Kidney (tissue), 14 donors: ENCODE measurements around the gene DNAJB6. TPM values are rescaled to one million over a fixed set of nuclear protein-coding genes. Genes with fewer than 3 reads are reported as not detected.

ENCODE experiments used
- DNase-seq, 5 donors: peaks; one replicate each; pipeline ENCODE4 v3.0.0-alpha.2; 2013 to 2020
- FAIRE-seq: peaks from 2 replicates; lab custom pipeline; 2012; peaks lifted over from hg19 to GRCh38; lab: Jason Lieb, UNC
- H3K27ac ChIP-seq, 2 donors: one replicate each; pipeline ENCODE4 v1.7.0; 2013; ENCODE audit warnings: low read depth in 2 of 2, low read length in 2 of 2, inconsistent platforms in 1 of 2
- H3K27me3 ChIP-seq: one replicate; pipeline ENCODE4 v1.7.1; 2013; ENCODE audit warnings: low read length, inconsistent platforms; ENCODE audit not compliant: control insufficient read depth, insufficient read depth
- H3K36me3 ChIP-seq, 3 donors: one replicate each; pipeline versions ENCODE4 v1.7.0 to v1.7.1; 2013; ENCODE audit warnings: low read length in 3 of 3, control low read depth in 1 of 3, inconsistent platforms in 1 of 3; ENCODE audit not compliant: insufficient read depth in 3 of 3, control insufficient read depth in 2 of 3
- H3K4me1 ChIP-seq, 3 donors: one replicate each; pipeline versions ENCODE4 v1.7.0 to v1.7.1; 2013; ENCODE audit warnings: low read length in 3 of 3, inconsistent platforms in 1 of 3, low read depth in 1 of 3; ENCODE audit not compliant: control insufficient read depth in 2 of 3, insufficient read depth in 2 of 3
- H3K4me3 ChIP-seq, 3 donors: one replicate each; pipeline versions ENCODE4 v1.7.0 to v1.8.1; 2013; ENCODE audit warnings: low read length in 3 of 3, control low read depth in 1 of 3, inconsistent platforms in 1 of 3
- H3K9ac ChIP-seq, 3 donors: one replicate each; pipeline versions ENCODE4 v1.7.0 to v1.7.1; 2013; ENCODE audit warnings: low read length in 3 of 3, control low read depth in 1 of 3, inconsistent platforms in 1 of 3
- H3K9me3 ChIP-seq, 3 donors: one replicate each; pipeline versions ENCODE4 v1.7.0 to v1.7.1; 2013; ENCODE audit warnings: low read length in 3 of 3, control low read depth in 1 of 3, inconsistent platforms in 1 of 3; ENCODE audit not compliant: control insufficient read depth in 2 of 3, insufficient read depth in 1 of 3
- CTCF ChIP-seq: IDR thresholded peaks from 3 replicates; pipeline ENCODE4 v1.5.1; 2012; ENCODE audit warnings: mild to moderate bottlenecking, moderate library complexity, borderline replicate concordance; ENCODE audit not compliant: insufficient read depth; ENCODE audit errors: extremely low read depth
- intact Hi-C: fragments of 100-400 bp; cut with DNase I; formaldehyde crosslinking; loops from one replicate; pipeline ENCODE4 v1.11.1; 2022
- polyA plus RNA-seq: library from polyadenylated mRNA; stranded (reverse); fragments of 350-450 nt; fragmentation: Illumina TruSeq; extraction: RNeasy Lipid Tissue Mini Kit (QIAGEN cat#74804); gene quantifications from one replicate; pipeline ENCODE4 v1.2.3, GENCODE V29; 2014; ENCODE audit warnings: low read depth, low replicate concordance; ENCODE audit not compliant: insufficient read depth
- total RNA-seq: library from RNA; stranded (reverse); fragmentation: NEBNext Ultra II Directional; extraction: Animal tissue kit (Norgen Biotek cat#: 25700); gene quantifications from one replicate; pipeline ENCODE4 v1.2.1, GENCODE V29; 2021
- donor health status: control.
- donor health status: control.
- donor health status: control.
- donor health status: control.
- donor health status: control.
- donor health status: DM: yes; HTN: yes; CAD: no.
- donor health status: Normal renal cell carcinoma (clear cell type).

DNAJB6 gene
- total and polyA plus RNA-seq, 2 donors from 2014 or later, result 74.5 to 86.8 TPM

GRCh38 chr7:157416011-157416410 lies 79.2 kb downstream of the DNAJB6 start:
- FAIRE-seq (no peak), DNase-seq (no peak)
- peaks cover 0 to 7% (median 2%) of the 10 kb centered on the region in 3 donors for H3K36me3 ChIP-seq
- no peak overlapping the region for H3K9ac ChIP-seq
- no peak for TF ChIP-seq CTCF
- no peaks in the 10 kb centered on the region for H3K27me3 ChIP-seq
- no peaks in the 10 kb centered on the region for H3K9me3 ChIP-seq
- H3K4me3 ChIP-seq, result no peak overlapping the region
- intact Hi-C loops, result no loop called here
- H3K4me1 ChIP-seq, result no peaks in the 10 kb centered on the region
- no peak overlapping the region for H3K27ac ChIP-seq

DNA sequence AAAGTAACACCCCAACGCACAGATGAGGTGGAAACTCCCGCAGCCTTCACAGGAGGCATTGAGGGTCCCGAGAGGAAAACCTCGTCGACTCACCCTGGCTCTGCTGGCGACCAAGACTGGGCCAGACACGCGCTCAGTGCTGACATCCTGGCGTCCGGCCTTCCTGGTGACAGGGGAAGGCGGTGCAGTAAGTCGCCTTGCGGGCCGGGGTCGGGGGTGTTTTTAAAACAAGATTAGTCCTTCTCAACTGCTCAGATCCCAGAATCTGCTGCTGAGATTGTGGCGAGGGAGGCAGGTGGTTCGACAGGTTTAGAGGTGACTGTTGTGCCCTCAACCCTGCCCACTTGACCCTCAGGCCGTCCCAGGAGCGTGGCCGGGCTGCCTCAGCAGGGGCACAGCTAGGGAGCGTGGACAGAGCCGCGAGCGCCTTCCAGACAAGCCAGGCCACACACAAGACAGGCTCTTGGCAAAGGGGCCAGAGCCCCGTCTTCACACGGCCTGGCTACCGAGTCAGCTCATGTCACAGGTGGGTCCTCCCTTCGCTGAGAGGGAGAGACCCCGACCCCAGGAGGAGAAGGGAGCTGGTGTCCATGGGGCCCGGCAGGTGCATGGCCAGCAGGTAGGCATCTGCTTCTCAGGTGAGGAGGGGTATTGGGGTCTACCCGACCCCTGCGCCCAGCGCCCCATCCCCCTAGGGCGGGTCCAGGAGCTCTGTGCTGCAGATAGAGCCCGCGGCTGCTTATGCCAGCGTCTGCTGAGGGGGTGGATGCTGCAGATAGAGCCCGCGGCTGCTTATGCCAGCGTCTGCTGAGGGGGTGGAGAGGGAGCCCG lies 81.6 kb downstream of the DNAJB6 start:
- Histone ChIP-seq H3K4me1 (no peaks in the 10 kb centered on the region), H3K27ac (no peak overlapping the region), H3K4me3 (no peak overlapping the region), H3K27me3 (no peaks in the 10 kb centered on the region), H3K9ac (no peak overlapping the region), H3K36me3 (peaks cover 0 to 7% (median 2%) of the 10 kb centered on the region in 3 donors), H3K9me3 (no peaks in the 10 kb centered on the region)
- TF ChIP-seq CTCF, result no peak
- no peak for DNase-seq
- FAIRE-seq, result no peak
- intact Hi-C loops, result no loop called here

DNA sequence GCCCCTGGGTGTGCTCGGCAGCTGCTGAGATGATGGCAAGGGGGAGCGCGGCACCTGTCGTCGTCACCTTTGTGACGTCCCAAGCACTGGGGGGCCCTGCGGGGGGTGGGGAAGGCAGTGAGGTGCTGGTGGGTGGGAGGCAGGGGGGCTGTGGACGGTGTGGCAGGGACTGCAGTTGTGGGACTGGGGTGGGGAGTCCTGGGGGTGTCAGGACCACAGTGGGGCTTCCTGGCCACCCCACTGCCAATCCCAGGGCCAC lies 82.2 kb downstream of the DNAJB6 start:
- Histone ChIP-seq H3K36me3 (peaks cover 0 to 7% (median 2%) of the 10 kb centered on the region in 3 donors), H3K27me3 (no peaks in the 10 kb centered on the region), H3K4me3 (no peak overlapping the region), H3K4me1 (no peaks in the 10 kb centered on the region), H3K9ac (no peak overlapping the region), H3K9me3 (no peaks in the 10 kb centered on the region), H3K27ac (no peak overlapping the region)
- intact Hi-C loops, result no loop called here
- FAIRE-seq (no peak), DNase-seq (peak in 1 of 5 donors; percentile 61)
- TF ChIP-seq CTCF, result no peak
